ENCODE results near the gene SH3TC2. TPM values are rescaled to one million over a fixed set of nuclear protein-coding genes. Genes with fewer than 3 reads are reported as not detected.

The SH3TC2 gene
- total and polyA plus RNA-seq, 7 donors = 0.18 to 1.9 (median 0.60) TPM

DNA sequence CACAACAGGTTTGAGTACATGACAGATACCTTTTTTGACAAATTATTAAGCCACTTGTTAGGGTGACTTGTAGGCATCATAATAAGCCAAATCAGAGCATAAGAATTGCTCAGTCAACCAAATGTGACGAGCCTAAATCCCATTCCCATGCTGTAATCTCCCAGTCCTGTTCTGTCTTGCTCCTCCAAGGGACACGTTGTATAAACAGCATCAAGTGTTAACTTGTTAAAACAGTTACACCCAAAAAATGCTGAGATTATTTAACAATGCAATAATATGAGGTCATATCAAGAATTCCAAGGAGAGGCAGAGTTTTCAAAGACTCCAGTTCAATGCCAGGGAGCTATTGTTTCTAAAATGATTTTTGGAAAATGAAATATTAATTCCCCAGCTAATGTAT lies 76.2 kb downstream of the SH3TC2 start:
- intact Hi-C loops (cut with DNase I) = loop anchor here in 1 of 2 donors (10.0 kb wide), 1 partner anchor 238 kb away; no protein-coding TSS in a partner anchor
- no peak overlapping the region for H3K4me3 ChIP-seq
- DNase-seq = no peak
- H3K27me3 ChIP-seq (ENCODE audit: insufficient read depth in 3 of 3, low read length in 2 of 3) = no peaks in the 10 kb centered on the region
- H3K4me1 ChIP-seq = peaks cover 7% of the 10 kb centered on the region
- no peaks in the 10 kb centered on the region for H3K9me3 ChIP-seq
- TF ChIP-seq, protein P1, sequence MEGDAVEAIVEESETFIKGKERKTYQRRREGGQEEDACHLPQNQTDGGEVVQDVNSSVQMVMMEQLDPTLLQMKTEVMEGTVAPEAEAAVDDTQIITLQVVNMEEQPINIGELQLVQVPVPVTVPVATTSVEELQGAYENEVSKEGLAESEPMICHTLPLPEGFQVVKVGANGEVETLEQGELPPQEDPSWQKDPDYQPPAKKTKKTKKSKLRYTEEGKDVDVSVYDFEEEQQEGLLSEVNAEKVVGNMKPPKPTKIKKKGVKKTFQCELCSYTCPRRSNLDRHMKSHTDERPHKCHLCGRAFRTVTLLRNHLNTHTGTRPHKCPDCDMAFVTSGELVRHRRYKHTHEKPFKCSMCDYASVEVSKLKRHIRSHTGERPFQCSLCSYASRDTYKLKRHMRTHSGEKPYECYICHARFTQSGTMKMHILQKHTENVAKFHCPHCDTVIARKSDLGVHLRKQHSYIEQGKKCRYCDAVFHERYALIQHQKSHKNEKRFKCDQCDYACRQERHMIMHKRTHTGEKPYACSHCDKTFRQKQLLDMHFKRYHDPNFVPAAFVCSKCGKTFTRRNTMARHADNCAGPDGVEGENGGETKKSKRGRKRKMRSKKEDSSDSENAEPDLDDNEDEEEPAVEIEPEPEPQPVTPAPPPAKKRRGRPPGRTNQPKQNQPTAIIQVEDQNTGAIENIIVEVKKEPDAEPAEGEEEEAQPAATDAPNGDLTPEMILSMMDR (IDR thresholded peaks at IDR 0.05) = no peak
- WGBS, 3 donors = 65 to 74% (median 73%) methylated on average over 2 of the region's 2 CpGs
- ATAC-seq = no peak
- no peaks in the 10 kb centered on the region for H3K36me3 ChIP-seq (ENCODE audit: insufficient read depth in 1 of 2, low read depth in 1 of 2)
- H3K27ac ChIP-seq = no peak overlapping the region

DNA sequence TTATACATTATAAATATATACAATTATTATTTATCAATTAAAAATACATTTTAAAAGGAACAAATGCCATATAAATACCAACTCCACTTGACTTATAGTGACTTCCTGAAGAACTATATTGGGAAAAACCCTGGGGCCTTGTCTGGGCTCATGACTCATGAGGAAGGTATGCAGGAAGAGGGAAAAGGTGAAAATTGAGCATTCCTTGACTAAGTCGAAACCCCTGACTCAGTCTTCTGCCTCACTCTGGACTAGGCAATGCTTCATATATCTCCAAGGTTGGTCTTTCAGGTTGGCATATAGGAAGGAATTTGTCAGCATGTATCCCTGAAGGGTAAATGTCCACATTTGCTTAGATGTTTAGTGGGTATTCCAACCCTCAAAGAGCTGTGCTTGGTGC lies 78.5 kb downstream of the SH3TC2 start:
- Histone ChIP-seq H3K27me3 (ENCODE audit: insufficient read depth in 3 of 3, low read length in 2 of 3) (no peaks in the 10 kb centered on the region), H3K4me1 (peaks cover 14% of the 10 kb centered on the region), H3K4me3 (no peak overlapping the region), H3K27ac (no peak overlapping the region), H3K9me3 (no peaks in the 10 kb centered on the region), H3K36me3 (ENCODE audit: insufficient read depth in 1 of 2, low read depth in 1 of 2) (no peaks in the 10 kb centered on the region)
- DNase-seq (no peak), ATAC-seq (no peak)
- intact Hi-C loops (cut with DNase I) = loop anchor here in 1 of 2 donors (10.0 kb wide), 1 partner anchor 240 kb away; no protein-coding TSS in a partner anchor
- WGBS, 3 donors = 52 to 86% (median 74%) methylated on average over 1 of the region's 1 CpG
- TF ChIP-seq, protein P1 (IDR thresholded peaks at IDR 0.05) = no peak

DNA sequence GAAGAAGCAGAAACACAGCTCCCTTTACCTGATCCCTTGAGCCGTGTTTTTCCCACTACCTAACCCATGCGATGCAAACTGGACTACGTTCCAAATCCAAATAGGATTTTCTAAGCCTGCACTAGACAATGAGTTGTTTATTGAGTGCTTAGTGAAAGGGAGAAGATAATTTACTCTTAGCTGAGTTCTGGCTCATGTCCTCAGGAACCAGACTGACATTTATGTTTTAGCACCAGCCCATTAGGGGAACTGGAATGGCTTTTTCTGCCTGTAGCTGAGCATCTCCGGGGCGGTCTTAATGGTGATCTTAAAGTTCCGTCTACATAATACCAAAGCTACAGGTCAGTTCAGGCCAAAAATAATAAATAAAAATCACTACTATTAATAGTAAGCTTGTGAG lies 81.5 kb downstream of the SH3TC2 start:
- H3K4me1 ChIP-seq = peaks cover 35% of the 10 kb centered on the region
- 26 to 40% (median 32%) methylated on average over 6 of the region's 6 CpGs for WGBS, 3 donors
- DNase-seq = no peak
- H3K9me3 ChIP-seq = no peaks in the 10 kb centered on the region
- H3K27me3 ChIP-seq (ENCODE audit: insufficient read depth in 3 of 3, low read length in 2 of 3) = no peaks in the 10 kb centered on the region
- H3K36me3 ChIP-seq (ENCODE audit: insufficient read depth in 1 of 2, low read depth in 1 of 2) = no peaks in the 10 kb centered on the region
- no peak overlapping the region for H3K27ac ChIP-seq
- H3K4me3 ChIP-seq = no peak overlapping the region
- no peak for ATAC-seq
- TF ChIP-seq, protein P1 (IDR thresholded peaks at IDR 0.05) = no peak
- intact Hi-C loops (cut with DNase I) = loop anchor here in 1 of 2 donors (10.0 kb wide), 1 partner anchor 243 kb away; no protein-coding TSS in a partner anchor

DNA sequence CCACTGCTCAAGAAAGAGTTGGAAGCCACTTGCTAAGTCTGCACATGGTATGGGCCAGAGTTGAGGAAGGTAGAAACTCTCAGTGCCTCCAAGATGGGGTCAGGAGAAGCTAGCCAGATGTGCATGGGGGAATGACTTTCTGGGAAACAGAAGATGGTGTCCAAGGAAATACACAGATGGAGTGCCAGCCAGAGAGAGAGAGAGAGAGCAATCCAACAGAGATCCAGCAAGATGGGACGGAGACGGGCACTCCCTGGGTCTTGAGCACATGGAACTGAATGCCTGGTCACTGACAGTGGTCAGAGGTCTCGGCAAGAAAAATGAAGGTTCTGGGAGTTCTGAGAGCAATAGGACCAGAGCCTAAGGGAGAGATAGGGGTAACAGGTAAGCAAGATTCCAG lies 82.1 kb downstream of the SH3TC2 start:
- no peak for DNase-seq

More for the DNA sequence above, 82.1 kb downstream of the SH3TC2 start:
- H3K4me1 ChIP-seq = peaks cover 37% of the 10 kb centered on the region
- no peak for ATAC-seq
- no peaks in the 10 kb centered on the region for H3K36me3 ChIP-seq (ENCODE audit: insufficient read depth in 1 of 2, low read depth in 1 of 2)
- intact Hi-C loops (cut with DNase I) = loop anchor here in 1 of 2 donors (10.0 kb wide), 1 partner anchor 244 kb away; no protein-coding TSS in a partner anchor
- H3K27ac ChIP-seq = no peak overlapping the region
- H3K27me3 ChIP-seq (ENCODE audit: insufficient read depth in 3 of 3, low read length in 2 of 3) = no peaks in the 10 kb centered on the region
- no peak overlapping the region for H3K4me3 ChIP-seq
- 94 to 98% (median 95%) methylated on average over 3 of the region's 3 CpGs for WGBS, 3 donors
- no peaks in the 10 kb centered on the region for H3K9me3 ChIP-seq
- TF ChIP-seq, protein P1 (IDR thresholded peaks at IDR 0.05) = no peak

All from psoas muscle (tissue), 8 donors.